OCI-LY1 (cell line): ENCODE measurements around the gene KRCC1.
A peak's percentile ranks its signal among the peaks of the same experiment; 100 is the strongest.

Experiments used
- H2AFZ ChIP-seq: fragments of 200-600 bp; sonication (generic), shearing (Covaris generic); 2 replicates; pipeline ENCODE4 v1.6.0; 2014; ENCODE audit warnings: antibody characterized with exemption, mild to moderate bottlenecking, low read length
- H3F3A ChIP-seq: fragments of 200-600 bp; sonication (generic), shearing (Covaris generic); 2 replicates; pipeline ENCODE4 v1.6.0; 2014; ENCODE audit warnings: mild to moderate bottlenecking, antibody characterized with exemption, low read length, moderate library complexity; ENCODE audit not compliant: insufficient read depth
- H3K27ac ChIP-seq: fragments of 200-600 bp; sonication (generic); 2 replicates; pipeline ENCODE4 v1.5.1; 2014; ENCODE audit warnings: low read length, mixed run types, mild to moderate bottlenecking, low read depth; ENCODE audit not compliant: poor library complexity, severe bottlenecking
- H3K27me3 ChIP-seq: fragments of 200-600 bp; sonication (generic); 2 replicates; pipeline ENCODE4 v1.6.0; 2014; ENCODE audit warnings: antibody characterized with exemption, mild to moderate bottlenecking, low read length, moderate library complexity; ENCODE audit not compliant: insufficient read depth
- H3K36me3 ChIP-seq: fragments of 200-600 bp; sonication (generic); 2 replicates; pipeline ENCODE4 v1.6.1; 2014; ENCODE audit warnings: mild to moderate bottlenecking, antibody characterized with exemption, low read length, moderate library complexity, mixed read lengths; ENCODE audit not compliant: insufficient read depth
- H3K4me1 ChIP-seq: fragments of 200-600 bp; sonication (generic); 2 replicates; pipeline ENCODE4 v1.5.1; 2014; ENCODE audit warnings: mild to moderate bottlenecking, low read length, moderate library complexity; ENCODE audit not compliant: insufficient read depth, severe bottlenecking
- H3K4me2 ChIP-seq: fragments of 200-600 bp; sonication (generic), shearing (Covaris generic); 2 replicates; pipeline ENCODE4 v1.6.1; 2014; ENCODE audit warnings: low read length
- H3K4me3 ChIP-seq: fragments of 200-600 bp; sonication (generic); 2 replicates; pipeline ENCODE4 v1.5.1; 2014; ENCODE audit warnings: low read length, low read depth, mild to moderate bottlenecking, mixed read lengths; ENCODE audit not compliant: poor library complexity, severe bottlenecking
- H3K79me2 ChIP-seq: fragments of 200-600 bp; shearing (Covaris generic); 2 replicates; pipeline ENCODE4 v1.6.1; 2016; ENCODE audit warnings: mixed run types, low read length, mixed read lengths; ENCODE audit not compliant: insufficient read depth
- H3K9ac ChIP-seq: fragments of 200-600 bp; sonication (generic), shearing (Covaris generic); 2 replicates; pipeline ENCODE4 v1.6.1; 2014; ENCODE audit warnings: mild to moderate bottlenecking, low read length, mixed read lengths
- H3K9me2 ChIP-seq: fragments of 200-600 bp; sonication (generic), shearing (Covaris generic); 2 replicates; pipeline ENCODE4 v1.6.1; 2014; ENCODE audit warnings: low read depth, mild to moderate bottlenecking, low read length, mixed read lengths
- H3K9me3 ChIP-seq: fragments of 200-600 bp; shearing (Covaris generic); 2 replicates; pipeline ENCODE4 v1.6.1; 2014; ENCODE audit warnings: low read length, mixed read lengths
- H4K20me1 ChIP-seq: fragments of 200-600 bp; sonication (generic), shearing (Covaris generic); 2 replicates; pipeline ENCODE4 v1.6.0; 2016; ENCODE audit warnings: mild to moderate bottlenecking, low read length; ENCODE audit not compliant: insufficient read depth
- EZH2 ChIP-seq: fragments of 200-600 bp; sonication (generic), shearing (Covaris generic); IDR thresholded peaks from 2 replicates; pipeline ENCODE4 v1.8.0; 2017; ENCODE audit warnings: borderline replicate concordance, mixed run types, mild to moderate bottlenecking, antibody characterized with exemption, low read length, moderate library complexity, mixed read lengths
- TF ChIP-seq, protein P1 (sequence below): fragments of 200-600 bp; sonication (generic), shearing (Covaris generic); IDR thresholded peaks from 2 replicates; pipeline ENCODE4 v1.5.1; 2017; ENCODE audit warnings: mild to moderate bottlenecking, antibody characterized with exemption, low read length, moderate library complexity, mixed read lengths

KRCC1 gene

DNA sequence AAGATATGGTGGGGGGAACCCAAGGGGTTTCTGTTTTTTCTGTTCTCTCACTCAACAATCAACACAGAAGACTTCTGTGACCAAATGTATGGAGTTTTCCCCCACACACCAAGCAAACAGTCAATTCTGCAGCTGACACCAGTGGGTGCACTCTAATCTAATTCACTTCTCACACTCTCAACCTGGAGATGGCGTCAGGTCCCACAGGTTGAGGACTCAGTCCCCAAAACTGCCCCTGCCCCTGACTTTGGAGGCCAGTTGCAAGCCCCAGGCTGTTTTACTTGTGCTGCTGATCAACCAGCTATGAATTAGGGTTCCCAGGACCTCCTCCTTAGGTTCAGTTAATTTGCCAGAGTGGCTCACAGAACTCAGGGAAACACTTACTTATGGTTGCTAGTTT is 45.4 kb downstream of the KRCC1 start:
- Histone ChIP-seq H3K4me1 (no peaks in the 10 kb centered on the region), H3K4me2 (no peak overlapping the region), H3K36me3 (no peaks in the 10 kb centered on the region), H3K9ac (no peak overlapping the region), H3K27ac (no peak overlapping the region), H3K9me2 (no peaks in the 10 kb centered on the region), H3K27me3 (no peaks in the 10 kb centered on the region), H3K79me2 (no peaks in the 10 kb centered on the region), H4K20me1 (no peaks in the 10 kb centered on the region), H3K4me3 (no peak overlapping the region), H2AFZ (no peak overlapping the region), H3F3A (no peaks in the 10 kb centered on the region), H3K9me3 (no peaks in the 10 kb centered on the region)
- no peak for TF ChIP-seq EZH2
- TF ChIP-seq, protein P1, sequence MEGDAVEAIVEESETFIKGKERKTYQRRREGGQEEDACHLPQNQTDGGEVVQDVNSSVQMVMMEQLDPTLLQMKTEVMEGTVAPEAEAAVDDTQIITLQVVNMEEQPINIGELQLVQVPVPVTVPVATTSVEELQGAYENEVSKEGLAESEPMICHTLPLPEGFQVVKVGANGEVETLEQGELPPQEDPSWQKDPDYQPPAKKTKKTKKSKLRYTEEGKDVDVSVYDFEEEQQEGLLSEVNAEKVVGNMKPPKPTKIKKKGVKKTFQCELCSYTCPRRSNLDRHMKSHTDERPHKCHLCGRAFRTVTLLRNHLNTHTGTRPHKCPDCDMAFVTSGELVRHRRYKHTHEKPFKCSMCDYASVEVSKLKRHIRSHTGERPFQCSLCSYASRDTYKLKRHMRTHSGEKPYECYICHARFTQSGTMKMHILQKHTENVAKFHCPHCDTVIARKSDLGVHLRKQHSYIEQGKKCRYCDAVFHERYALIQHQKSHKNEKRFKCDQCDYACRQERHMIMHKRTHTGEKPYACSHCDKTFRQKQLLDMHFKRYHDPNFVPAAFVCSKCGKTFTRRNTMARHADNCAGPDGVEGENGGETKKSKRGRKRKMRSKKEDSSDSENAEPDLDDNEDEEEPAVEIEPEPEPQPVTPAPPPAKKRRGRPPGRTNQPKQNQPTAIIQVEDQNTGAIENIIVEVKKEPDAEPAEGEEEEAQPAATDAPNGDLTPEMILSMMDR, result peak; percentile 12; the same call in 1 of the 2 replicates

DNA sequence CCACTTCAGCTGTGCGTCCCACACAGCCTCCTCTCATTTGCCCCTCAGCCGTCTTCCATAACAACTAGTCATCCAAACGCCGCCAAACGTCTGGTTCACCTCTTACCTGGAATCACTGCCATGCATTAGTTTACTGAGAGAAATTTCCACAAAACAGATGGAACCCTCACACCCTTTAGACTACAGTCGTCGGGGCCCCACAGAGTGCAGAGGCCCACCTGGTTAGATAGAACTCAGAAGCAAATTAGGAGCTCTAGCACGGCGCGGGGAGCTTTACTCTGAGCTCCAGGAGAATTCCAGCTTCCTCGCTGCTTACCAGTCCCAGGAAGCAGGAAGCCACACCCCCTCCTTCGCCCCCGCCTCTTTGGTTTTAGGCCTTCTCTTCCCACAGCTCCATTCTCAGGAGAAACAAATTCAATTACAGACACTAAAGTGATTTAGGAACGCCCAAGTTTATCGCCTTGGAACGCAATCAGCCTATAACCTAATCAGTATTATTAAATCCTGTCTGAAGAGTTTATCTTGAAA is 48.6 kb downstream of the KRCC1 start:
- no peaks in the 10 kb centered on the region for H3F3A ChIP-seq
- H4K20me1 ChIP-seq, result no peaks in the 10 kb centered on the region
- no peak overlapping the region for H2AFZ ChIP-seq
- H3K36me3 ChIP-seq, result no peaks in the 10 kb centered on the region
- H3K4me1 ChIP-seq, result peaks cover 2% of the 10 kb centered on the region
- H3K4me2 ChIP-seq, result no peak overlapping the region
- no peak overlapping the region for H3K27ac ChIP-seq
- H3K9ac ChIP-seq, result no peak overlapping the region
- no peak overlapping the region for H3K4me3 ChIP-seq
- H3K9me2 ChIP-seq, result no peaks in the 10 kb centered on the region
- H3K9me3 ChIP-seq, result no peaks in the 10 kb centered on the region
- TF ChIP-seq, protein P1, result no peak
- TF ChIP-seq EZH2, result no peak
- no peaks in the 10 kb centered on the region for H3K79me2 ChIP-seq
- H3K27me3 ChIP-seq, result no peaks in the 10 kb centered on the region

DNA sequence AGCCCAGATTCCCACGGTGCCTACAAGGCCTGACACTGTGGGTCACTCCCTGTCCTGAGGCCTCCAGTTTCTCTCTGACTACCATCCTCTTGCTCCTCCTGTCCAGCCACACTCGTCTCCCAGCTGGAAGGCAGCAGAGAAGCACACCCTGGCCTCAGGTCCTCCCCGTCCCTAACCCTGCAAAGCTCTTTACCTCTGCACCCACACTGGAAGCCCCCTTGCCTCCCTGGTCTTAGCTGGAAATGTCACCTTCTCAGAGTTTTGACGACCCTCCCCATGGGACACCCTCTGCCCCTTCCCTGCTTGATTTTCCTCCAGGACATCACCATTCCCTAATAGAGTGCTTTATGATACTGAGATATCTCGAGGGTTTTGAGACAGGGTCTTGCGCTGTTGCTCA is 49.8 kb downstream of the KRCC1 start:
- no peak overlapping the region for H3K4me3 ChIP-seq
- H3K9me3 ChIP-seq, result no peaks in the 10 kb centered on the region
- H3K79me2 ChIP-seq, result no peaks in the 10 kb centered on the region
- no peaks in the 10 kb centered on the region for H3K27me3 ChIP-seq
- no peak overlapping the region for H3K4me2 ChIP-seq
- no peaks in the 10 kb centered on the region for H3K9me2 ChIP-seq
- H3K9ac ChIP-seq, result no peak overlapping the region
- H3K4me1 ChIP-seq, result peaks cover 9% of the 10 kb centered on the region
- no peak overlapping the region for H2AFZ ChIP-seq
- TF ChIP-seq EZH2, result no peak
- no peak overlapping the region for H3K27ac ChIP-seq
- no peaks in the 10 kb centered on the region for H3K36me3 ChIP-seq
- H4K20me1 ChIP-seq, result no peaks in the 10 kb centered on the region
- no peaks in the 10 kb centered on the region for H3F3A ChIP-seq

DNA sequence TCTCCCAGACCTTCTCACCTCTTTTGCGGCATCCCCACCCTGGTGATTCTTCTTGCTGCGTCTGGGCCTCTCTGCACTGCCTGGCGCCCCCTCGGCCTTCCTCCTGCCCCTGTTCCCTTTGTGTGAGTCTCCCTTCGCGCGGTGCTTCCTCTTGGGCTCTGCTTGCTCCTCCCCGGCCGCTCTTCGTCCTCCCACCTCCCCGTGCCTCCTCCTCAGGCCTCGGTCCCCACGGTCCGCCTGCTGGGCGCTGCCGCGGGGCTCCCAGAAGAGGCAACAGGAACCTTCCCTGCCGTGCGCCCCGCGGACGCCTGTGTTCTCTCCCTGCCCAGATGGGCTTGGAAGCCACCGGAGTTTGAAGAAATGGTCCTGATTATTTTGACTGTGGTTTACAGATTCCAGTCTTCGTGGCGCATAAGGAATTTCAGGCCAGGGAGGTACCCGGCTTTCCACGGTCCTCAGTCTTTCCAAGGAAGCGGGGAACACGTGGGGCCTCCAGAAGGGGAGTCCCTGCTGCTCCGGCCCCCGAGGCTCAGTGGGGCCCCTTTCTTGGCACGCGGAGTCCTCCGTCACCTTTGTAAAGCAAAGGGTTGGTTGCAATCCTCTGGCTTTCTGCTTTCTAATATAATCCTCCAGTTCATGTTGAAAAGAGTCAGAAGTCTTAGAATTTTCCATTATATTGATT is 52.4 kb downstream of the KRCC1 start:
- no peaks in the 10 kb centered on the region for H3K9me2 ChIP-seq
- H3K36me3 ChIP-seq, result no peaks in the 10 kb centered on the region
- H3K9me3 ChIP-seq, result no peaks in the 10 kb centered on the region
- H3K4me1 ChIP-seq, result peaks cover 9% of the 10 kb centered on the region
- no peak overlapping the region for H3K9ac ChIP-seq
- TF ChIP-seq EZH2, result no peak
- TF ChIP-seq, protein P1, result no peak
- H3K79me2 ChIP-seq, result no peaks in the 10 kb centered on the region
- no peaks in the 10 kb centered on the region for H3K27me3 ChIP-seq
- H3K4me3 ChIP-seq, result no peak overlapping the region
- no peaks in the 10 kb centered on the region for H4K20me1 ChIP-seq
- no peaks in the 10 kb centered on the region for H3F3A ChIP-seq
- H3K4me2 ChIP-seq, result no peak overlapping the region
- no peak overlapping the region for H2AFZ ChIP-seq
- no peak overlapping the region for H3K27ac ChIP-seq
